GM15510 (cell line): ENCODE measurements around the gene TENM4.

ENCODE experiments used
- POLR2A ChIP-seq: IDR thresholded peaks from 3 replicates; pipeline ENCODE4 v1.6.1; 2011; ENCODE audit warnings: borderline replicate concordance; ENCODE audit not compliant: insufficient read length; ENCODE audit errors: extremely low read depth

TENM4 gene

GRCh38 chr11:78810559-78811009 is 630.2 kb downstream of the TENM4 start:
- no peak for TF ChIP-seq POLR2A

GRCh38 chr11:78809931-78810541 is 630.8 kb downstream of the TENM4 start:
- no peak for TF ChIP-seq POLR2A

- no peak for TF ChIP-seq POLR2A
Observed at GRCh38 chr11:78808923-78809322, 631.9 kb downstream of the TENM4 start.

GRCh38 chr11:78807351-78807750 is 633.5 kb downstream of the TENM4 start:
- no peak for TF ChIP-seq POLR2A

GRCh38 chr11:78806214-78807004 is 634.4 kb downstream of the TENM4 start:
- TF ChIP-seq POLR2A = no peak

GRCh38 chr11:78804991-78805390 is 635.8 kb downstream of the TENM4 start:
- no peak for TF ChIP-seq POLR2A

- no peak for TF ChIP-seq POLR2A
Observed at GRCh38 chr11:78803995-78804394, 636.8 kb downstream of the TENM4 start.

GRCh38 chr11:78802058-78802761 is 638.6 kb downstream of the TENM4 start:
- no peak for TF ChIP-seq POLR2A

- no peak for TF ChIP-seq POLR2A
Observed at GRCh38 chr11:78801161-78801884, 639.5 kb downstream of the TENM4 start.

- TF ChIP-seq POLR2A = no peak
Observed at GRCh38 chr11:78800756-78801155, 640.1 kb downstream of the TENM4 start.

GRCh38 chr11:78800096-78800690 is 640.6 kb downstream of the TENM4 start:
- TF ChIP-seq POLR2A = no peak

GRCh38 chr11:78798663-78799062 is 642.2 kb downstream of the TENM4 start:
- TF ChIP-seq POLR2A = no peak

- TF ChIP-seq POLR2A = no peak
Observed at GRCh38 chr11:78797559-78797958, 643.3 kb downstream of the TENM4 start.

- no peak for TF ChIP-seq POLR2A
Observed at GRCh38 chr11:78796956-78797355, 643.9 kb downstream of the TENM4 start.
